ENCODE data around the gene DHX9. TPM values are rescaled to one million over a fixed set of nuclear protein-coding genes. Genes with fewer than 3 reads are reported as not detected.

Gene DHX9
- total RNA-seq, 4 donors from 2014 or later = 79.5 to 104 (median 91.8) TPM

DNA sequence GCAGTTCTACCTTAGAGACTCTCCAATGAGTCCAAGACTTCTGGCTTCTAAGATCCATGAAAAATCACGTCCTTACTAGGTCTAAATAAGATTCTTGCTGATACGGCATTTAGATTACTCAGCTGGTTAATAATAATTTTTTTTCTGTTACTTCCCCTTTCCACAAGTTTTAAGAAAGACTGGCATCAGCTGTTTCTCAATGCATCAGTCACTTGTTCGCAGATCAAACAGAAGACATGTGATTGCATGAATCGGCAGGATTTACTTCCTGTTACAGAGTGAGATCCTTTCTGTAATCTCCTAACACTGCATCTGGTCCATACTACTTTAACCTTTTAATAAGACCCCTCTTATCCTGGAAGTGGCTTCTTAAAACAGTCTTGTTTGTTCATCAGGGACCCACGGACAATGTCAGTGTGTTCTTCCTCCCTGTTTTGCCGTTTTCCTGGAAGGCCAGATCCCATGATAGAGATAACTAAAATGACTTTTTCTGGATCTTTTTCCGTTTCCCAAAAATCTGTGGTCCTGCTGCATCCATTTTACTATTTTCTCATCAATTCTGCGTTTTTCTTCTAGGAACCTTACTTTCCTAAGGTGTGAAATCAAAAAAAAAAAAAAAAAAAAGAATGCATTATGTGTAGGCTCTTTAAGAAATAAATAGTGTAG, 43.5 kb upstream of the DHX9 start:
- Histone ChIP-seq H3K27ac (no peak overlapping the region), H3K36me3 (peaks cover 0 to 37% of the 10 kb centered on the region in 2 donors), H3K27me3 (no peaks in the 10 kb centered on the region), H3K4me3 (no peak overlapping the region), H3K4me1 (no peaks in the 10 kb centered on the region), H3K9me3 (no peaks in the 10 kb centered on the region)
- no peak for ATAC-seq
- WGBS, 2 donors (ENCODE audit: low coverage in 1 of 2) = 42 to 71% methylated on average over 4 to 8 of the region's 8 CpGs
- no peak for TF ChIP-seq POLR2A (IDR thresholded peaks at IDR 0.05)
- no peak for TF ChIP-seq EP300 (IDR thresholded peaks at IDR 0.05)
- TF ChIP-seq POLR2AphosphoS5 (IDR thresholded peaks at IDR 0.05) = no peak
- TF ChIP-seq, protein P1, sequence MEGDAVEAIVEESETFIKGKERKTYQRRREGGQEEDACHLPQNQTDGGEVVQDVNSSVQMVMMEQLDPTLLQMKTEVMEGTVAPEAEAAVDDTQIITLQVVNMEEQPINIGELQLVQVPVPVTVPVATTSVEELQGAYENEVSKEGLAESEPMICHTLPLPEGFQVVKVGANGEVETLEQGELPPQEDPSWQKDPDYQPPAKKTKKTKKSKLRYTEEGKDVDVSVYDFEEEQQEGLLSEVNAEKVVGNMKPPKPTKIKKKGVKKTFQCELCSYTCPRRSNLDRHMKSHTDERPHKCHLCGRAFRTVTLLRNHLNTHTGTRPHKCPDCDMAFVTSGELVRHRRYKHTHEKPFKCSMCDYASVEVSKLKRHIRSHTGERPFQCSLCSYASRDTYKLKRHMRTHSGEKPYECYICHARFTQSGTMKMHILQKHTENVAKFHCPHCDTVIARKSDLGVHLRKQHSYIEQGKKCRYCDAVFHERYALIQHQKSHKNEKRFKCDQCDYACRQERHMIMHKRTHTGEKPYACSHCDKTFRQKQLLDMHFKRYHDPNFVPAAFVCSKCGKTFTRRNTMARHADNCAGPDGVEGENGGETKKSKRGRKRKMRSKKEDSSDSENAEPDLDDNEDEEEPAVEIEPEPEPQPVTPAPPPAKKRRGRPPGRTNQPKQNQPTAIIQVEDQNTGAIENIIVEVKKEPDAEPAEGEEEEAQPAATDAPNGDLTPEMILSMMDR (IDR thresholded peaks at IDR 0.05) = no peak

DNA sequence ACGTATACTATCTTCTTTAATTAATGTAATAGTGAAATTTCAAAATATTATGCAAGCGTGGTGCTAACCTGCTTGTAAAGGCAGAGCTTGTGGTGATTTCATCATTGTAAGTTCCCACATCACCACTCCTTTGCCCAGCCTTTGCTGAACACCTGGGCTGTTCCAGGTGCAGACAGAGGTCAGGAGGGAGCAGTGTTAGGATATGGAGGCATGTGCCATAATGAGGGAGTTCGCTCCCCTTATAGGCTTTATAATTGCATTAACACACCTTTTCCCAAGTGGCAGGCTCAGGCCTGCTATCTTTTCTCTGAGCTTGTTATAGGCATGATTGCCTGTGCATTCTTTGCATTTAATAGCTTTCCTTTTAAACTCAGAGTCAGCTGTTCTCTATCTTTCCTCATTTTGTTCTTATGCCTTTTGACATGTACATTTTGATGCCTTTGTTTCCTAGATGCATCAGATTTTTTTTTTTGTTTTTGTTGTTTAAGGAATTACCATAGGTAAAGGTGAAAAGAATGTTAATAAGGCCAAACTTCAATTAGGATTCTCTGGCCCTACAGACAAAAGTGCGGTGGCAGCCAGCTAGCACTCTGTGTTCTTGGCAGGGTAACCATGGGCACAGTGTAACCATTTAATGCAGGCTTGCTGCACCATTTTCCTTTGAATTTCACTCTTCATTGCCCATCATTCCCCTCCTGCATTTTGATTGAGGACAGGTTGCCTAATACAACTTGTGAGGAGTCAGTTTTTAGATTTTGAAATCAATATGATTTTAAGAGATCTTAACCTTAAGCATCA, 36.9 kb upstream of the DHX9 start:
- H3K36me3 ChIP-seq = peaks cover 0 to 49% of the 10 kb centered on the region in 2 donors
- no peak overlapping the region for H3K27ac ChIP-seq
- no peaks in the 10 kb centered on the region for H3K27me3 ChIP-seq
- no peak for TF ChIP-seq POLR2A (IDR thresholded peaks at IDR 0.05)
- TF ChIP-seq, protein P1 (IDR thresholded peaks at IDR 0.05) = no peak
- TF ChIP-seq POLR2AphosphoS5 (IDR thresholded peaks at IDR 0.05) = no peak
- no peak for TF ChIP-seq EP300 (IDR thresholded peaks at IDR 0.05)
- H3K4me3 ChIP-seq = no peak overlapping the region
- 87 to 89% methylated on average over 4 of the region's 4 CpGs for WGBS, 2 donors (ENCODE audit: low coverage in 1 of 2)
- no peaks in the 10 kb centered on the region for H3K9me3 ChIP-seq
- ATAC-seq = no peak
- no peaks in the 10 kb centered on the region for H3K4me1 ChIP-seq

DNA sequence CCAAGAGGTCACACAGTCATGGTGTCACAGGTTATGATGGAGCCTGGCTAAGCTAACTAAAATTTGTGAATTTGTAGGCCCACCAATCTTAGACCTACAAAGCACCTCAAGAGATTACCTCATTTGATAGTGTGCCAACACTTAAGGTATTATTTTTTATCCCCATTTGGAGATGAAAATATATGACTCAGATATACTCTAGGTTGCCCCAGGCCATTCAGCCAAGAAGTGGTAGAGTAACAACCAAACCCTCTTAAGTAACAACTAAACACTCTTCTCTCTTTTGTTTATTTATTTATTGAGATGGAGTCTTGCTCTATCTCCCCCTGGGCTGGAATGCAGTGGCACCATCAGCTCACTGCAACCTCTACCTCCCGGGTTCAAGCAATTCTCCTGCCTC, 35.3 kb upstream of the DHX9 start:
- Histone ChIP-seq H3K27ac (no peak overlapping the region), H3K4me1 (no peaks in the 10 kb centered on the region), H3K4me3 (no peak overlapping the region), H3K36me3 (peaks cover 0 to 42% of the 10 kb centered on the region in 2 donors), H3K9me3 (no peaks in the 10 kb centered on the region), H3K27me3 (no peaks in the 10 kb centered on the region)
- 67 to 82% methylated on average over 1 of the region's 1 CpG for WGBS, 2 donors (ENCODE audit: low coverage in 1 of 2)
- no peak for ATAC-seq
- TF ChIP-seq EP300 (IDR thresholded peaks at IDR 0.05) (no peak), POLR2A (IDR thresholded peaks at IDR 0.05) (no peak), POLR2AphosphoS5 (IDR thresholded peaks at IDR 0.05) (no peak)
- TF ChIP-seq, protein P1 (IDR thresholded peaks at IDR 0.05) = no peak

DNA sequence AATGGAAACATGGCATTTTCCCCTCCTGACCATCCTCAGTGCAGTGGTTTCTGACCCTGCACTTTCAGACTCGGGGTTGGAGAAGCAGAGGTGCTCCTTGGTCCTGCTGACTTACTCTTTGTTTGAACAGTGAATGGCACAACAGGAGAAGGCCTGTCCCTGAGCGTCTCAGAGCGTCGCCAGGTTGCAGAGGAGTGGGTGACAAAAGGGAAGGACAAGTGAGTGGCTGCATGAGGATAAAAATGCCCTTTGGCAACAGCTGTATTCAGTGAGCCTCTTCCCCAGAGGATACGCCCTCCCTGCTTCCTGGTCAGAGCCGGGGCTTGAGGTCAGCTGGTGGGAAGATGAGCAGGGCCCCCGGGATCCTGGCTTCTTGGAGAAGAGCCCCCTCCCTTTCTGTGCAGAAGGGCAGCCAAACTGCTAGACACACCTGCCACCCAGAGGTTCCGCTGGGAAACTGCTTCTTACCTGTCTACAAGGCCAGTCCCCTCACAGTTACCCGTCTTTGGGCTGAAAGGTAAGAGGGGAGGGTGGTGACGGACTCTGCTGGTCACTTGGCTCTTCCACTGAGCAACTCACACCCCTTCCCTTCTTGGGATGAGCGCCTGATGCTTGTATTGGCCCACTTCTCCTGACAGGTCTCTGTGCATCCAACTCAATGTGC, 33.0 kb upstream of the DHX9 start:
- 65 to 80% methylated on average over 4 to 8 of the region's 11 CpGs for WGBS, 2 donors (ENCODE audit: low coverage in 1 of 2)
- Histone ChIP-seq H3K27ac (no peak overlapping the region), H3K9me3 (no peaks in the 10 kb centered on the region), H3K27me3 (no peaks in the 10 kb centered on the region), H3K4me1 (no peaks in the 10 kb centered on the region), H3K4me3 (no peak overlapping the region), H3K36me3 (peaks cover 0 to 47% of the 10 kb centered on the region in 2 donors)
- TF ChIP-seq, protein P1 (IDR thresholded peaks at IDR 0.05) = no peak
- TF ChIP-seq POLR2AphosphoS5 (IDR thresholded peaks at IDR 0.05) (no peak), EP300 (IDR thresholded peaks at IDR 0.05) (no peak), POLR2A (IDR thresholded peaks at IDR 0.05) (no peak)
- ATAC-seq = no peak
